Activated CD4-positive, alpha-beta T cell treated with anti-CD3 and anti-CD28 coated beads, Interleukin-2, amount 50 U/mL, for 1 hour (primary cell): Measurements from ENCODE around the gene CINP.
"Not testable (repeated sequence)": the region's sequence is repeated elsewhere in the genome, so short reads cannot be mapped to it uniquely, and the experiment has no call there.

Experiments
- DNase-seq: peaks from one replicate; pipeline ENCODE4 v3.0.0-alpha.2; 2020

CINP gene

DNA sequence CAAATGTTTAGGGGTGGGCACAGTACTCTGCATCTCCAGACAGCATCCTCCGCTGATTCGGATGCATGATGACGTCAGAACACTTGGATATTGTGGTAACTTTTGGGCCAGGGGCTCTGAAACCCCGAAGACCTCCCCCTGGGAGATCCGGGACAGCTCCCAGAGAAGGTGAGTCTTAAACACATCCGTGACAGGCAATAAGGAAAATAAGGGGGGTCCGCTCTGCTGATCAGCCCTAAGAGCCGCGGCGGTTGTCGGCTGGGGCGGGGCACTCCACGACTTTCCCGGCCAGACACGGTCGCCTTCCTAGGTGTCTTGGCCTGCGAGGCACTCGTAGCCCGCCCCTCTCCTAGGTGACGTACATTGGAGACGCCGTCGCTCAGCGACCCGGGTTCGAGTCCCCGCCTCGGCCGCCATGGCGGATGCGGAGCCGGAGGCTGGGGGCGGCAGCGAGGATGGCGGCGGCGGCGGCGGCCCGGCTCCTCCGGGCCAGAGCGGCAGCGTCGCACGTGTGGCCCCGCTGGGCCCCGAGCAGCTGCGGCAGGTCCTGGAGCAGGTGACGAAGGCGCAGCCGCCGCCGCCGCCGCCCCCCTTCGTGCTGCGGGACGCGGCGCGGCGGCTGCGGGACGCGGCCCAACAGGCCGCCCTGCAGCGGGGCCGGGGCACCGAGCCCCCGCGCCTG is 43.2 kb downstream of the CINP start, which contains the start of gene ZNF839:
ZNF839 (plus strand) TSS at position 396 of the 682 bp plus-strand sequence; CDS start at position 416, 20 bp downstream.
- peak; percentile 94 for DNase-seq

DNA sequence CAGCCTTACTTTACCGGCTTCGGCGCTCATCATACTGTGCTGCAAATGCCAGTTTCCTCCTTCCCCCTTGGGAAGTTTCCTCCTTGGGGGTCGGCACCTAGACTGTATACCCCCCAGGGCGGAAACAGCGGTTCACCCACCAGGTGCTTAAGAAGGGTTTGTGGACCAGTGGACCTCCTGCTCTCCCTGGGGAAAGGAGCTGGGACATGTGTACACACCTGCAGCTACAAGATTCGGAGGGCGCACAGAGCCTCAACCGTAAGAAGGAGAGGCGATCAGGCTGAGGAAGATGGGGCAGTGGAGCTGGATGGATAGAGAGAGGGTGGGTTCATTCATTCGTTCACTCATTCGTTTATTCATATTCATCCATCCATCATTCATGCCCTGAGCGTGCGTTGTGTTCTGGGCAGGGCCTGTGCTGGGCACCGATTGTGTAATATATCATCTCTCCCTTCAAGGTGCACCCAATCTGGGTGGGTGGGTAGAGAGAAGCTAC is 43.9 kb downstream of the CINP start:
- no peak for DNase-seq

- DNase-seq, result no peak
Observed at GRCh38 chr14:102317564-102318248, 45.0 kb downstream of the CINP start.

- DNase-seq, result peak; percentile 95
Observed at GRCh38 chr14:102316743-102317563, 45.7 kb downstream of the CINP start.

- peak; percentile 6 for DNase-seq
Observed at GRCh38 chr14:102316338-102316742, 46.4 kb downstream of the CINP start.

GRCh38 chr14:102315121-102315520 is 47.6 kb downstream of the CINP start:
- DNase-seq, result no peak

GRCh38 chr14:102314242-102315011 is 48.3 kb downstream of the CINP start:
- DNase-seq, result peak; percentile 78

DNA sequence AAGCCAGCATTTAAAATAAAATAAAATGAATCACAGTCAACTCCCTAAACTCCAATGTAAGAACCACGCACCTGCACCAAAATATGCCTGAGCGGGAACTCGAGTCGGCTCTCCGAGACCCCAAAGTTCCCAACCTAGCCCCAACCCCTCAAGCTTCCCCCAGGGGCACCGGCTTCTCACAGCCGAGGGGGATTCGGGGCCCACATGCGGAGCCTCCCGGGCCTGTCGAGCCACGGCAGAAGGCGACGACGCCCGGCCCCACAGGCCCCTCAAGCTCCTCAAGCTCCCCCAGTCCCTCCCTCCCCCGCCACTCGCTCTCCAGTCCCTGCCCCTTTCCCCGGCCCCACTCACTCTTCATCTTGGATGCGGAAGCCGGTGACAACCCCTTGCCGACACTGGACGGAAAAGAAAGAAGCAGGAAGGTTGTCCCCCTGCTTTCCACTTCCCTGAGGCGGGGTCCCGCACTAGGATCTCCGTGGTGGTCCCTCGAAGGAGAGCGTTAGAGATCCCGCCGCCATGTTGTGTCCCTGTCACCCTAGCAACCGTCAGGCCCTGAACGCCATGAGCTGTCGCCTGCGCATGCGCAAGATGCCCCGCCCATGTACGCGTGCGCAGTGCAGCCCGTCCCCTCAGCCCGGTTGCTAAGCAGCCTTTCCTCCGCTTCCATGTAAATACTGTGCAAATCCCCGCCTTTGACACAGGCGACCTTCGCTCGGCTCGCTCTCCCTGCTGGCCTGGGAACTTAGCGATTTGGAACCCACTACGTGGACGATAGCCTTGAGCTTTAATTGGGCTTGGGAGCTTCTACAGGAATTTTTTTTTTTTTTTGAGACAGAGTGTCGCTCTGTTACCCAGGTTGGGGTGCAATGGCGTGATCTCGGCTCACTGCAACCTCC is 57.8 kb downstream of the CINP start, which contains the start of gene MOK:
MOK (minus strand) TSS at position 554 of the 896 bp plus-strand sequence; CDS start at position 358, 196 bp downstream.
- peak; percentile 95 for DNase-seq

DNA sequence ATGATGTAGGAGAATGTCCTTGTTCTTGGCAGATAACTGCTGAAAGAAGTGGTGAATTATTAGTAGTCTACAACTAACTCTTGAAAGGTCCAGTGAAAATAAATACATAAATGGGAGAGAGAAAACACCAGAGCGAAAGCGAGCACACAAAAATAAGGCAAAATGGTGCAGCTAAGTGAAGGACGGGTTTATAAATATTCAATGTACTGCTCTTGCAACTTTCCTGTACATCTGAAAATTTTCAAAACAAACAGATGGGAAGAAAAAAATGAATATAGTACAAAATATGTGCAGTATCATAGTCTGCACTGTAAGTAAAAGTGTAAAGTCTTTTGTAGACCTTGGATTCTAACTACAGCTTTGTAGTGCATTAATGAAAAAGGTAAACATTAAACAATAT is 59.0 kb downstream of the CINP start:
- no peak for DNase-seq

DNA sequence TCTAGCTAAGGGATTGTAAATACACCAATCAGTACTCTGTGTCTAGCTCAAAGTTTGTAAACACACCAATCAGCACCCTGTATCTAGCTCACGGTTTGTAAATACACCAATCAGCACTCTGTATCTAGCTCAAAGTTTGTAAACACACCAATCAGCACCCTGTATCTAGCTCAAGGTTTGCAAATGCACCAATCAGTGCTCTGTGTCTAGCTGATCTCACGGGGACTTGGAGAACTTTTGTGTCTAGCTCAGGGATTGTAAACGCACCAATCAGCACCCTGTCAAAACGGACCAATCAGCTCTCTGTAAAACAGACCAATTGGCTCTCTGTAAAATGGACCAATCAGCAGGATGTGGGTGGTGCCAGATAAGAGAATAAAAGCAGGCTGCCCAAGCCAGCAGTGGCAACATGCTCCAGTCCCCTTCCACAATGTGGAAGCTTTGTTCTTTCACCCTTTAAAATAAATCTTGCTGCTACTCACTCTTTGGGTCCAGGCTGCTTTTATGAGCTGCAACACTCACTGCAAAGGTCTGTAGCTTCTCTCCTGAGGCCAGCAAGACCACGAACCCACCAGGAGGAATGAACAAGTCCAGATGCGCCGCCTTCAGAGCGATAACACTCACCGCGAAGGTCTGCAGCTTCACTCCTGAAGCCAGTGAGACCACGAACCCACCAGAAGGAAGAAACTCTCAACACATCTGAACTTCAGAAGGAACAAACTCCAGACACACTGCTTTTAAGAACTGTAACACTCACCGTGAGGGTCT is 64.2 kb downstream of the CINP start:
- DNase-seq, result not testable (repeated sequence)
